ENCODE data around the gene STAT5A. TPM values are rescaled to one million over a fixed set of nuclear protein-coding genes. Genes with fewer than 3 reads are reported as not detected.
A peak's percentile ranks its signal among the peaks of the same experiment; 100 is the strongest.

The STAT5A gene
- polyA plus RNA-seq, 1 experiment = 5.3 TPM

DNA sequence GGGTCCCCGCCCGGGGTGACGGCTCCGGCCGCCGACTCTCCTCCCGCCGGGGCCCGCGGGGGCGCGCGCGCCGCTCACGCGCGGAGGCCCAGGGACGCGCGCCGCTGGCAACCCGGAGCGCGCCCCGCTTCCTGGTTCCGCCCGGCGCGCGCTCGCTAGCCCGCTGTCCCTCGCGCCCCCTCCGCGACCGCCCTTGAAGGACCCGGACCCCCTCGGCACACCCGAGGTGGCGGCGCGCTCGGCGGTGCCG lies 12.0 kb upstream of the STAT5A start, which contains the start of gene STAT5B:
TSS of gene STAT5B (minus strand) at position 33 of the 250 bp plus-strand sequence. CDS start 44,264 bp downstream, outside the sequence.
- TF ChIP-seq CTCF (IDR thresholded peaks at IDR 0.05; ENCODE audit: low read depth, low read length) = no peak
- peaks cover 2% of the 10 kb centered on the region for H3K27me3 ChIP-seq (ENCODE audit: control insufficient read depth, insufficient read depth, low read length)
- no peaks in the 10 kb centered on the region for H3K9me3 ChIP-seq (ENCODE audit: control insufficient read depth, insufficient read depth, low read length)
- ChIA-PET CTCF (interaction anchor here (1.1 kb wide), 1 partner anchor 26 kb away, joined by 3 read pairs; no protein-coding TSS in a partner anchor), POLR2A (interaction anchor here (1.1 to 2.1 kb wide), 2 partner anchors 54 to 82 kb away, joined by 3 to 8 read pairs; no protein-coding TSS in a partner anchor)
- no peak for DNase-seq (ENCODE audit: low read depth, low spot score)
- H3K4me3 ChIP-seq (ENCODE audit: low read depth, low read length) = peak within 1 kb of the TSS; percentile 78
- H3K27ac ChIP-seq (ENCODE audit: low read depth, low read length) = peak within 1 kb of the TSS; percentile 77

- H3K27me3 ChIP-seq (ENCODE audit: control insufficient read depth, insufficient read depth, low read length) = peaks cover 2% of the 10 kb centered on the region
- peak; percentile 57 for DNase-seq (ENCODE audit: low read depth, low spot score)
- H3K4me3 ChIP-seq (ENCODE audit: low read depth, low read length) = peak overlapping the region; percentile 78
- TF ChIP-seq CTCF (IDR thresholded peaks at IDR 0.05; ENCODE audit: low read depth, low read length) = no peak
- ChIA-PET POLR2A (interaction anchor here (1.4 to 2.1 kb wide), 2 partner anchors 54 to 243 kb away, joined by 5 to 8 read pairs; no protein-coding TSS in a partner anchor), CTCF (interaction anchor here (1.2 kb wide), 1 partner anchor 55 kb away, joined by 6 read pairs; no protein-coding TSS in a partner anchor)
- H3K9me3 ChIP-seq (ENCODE audit: control insufficient read depth, insufficient read depth, low read length) = no peaks in the 10 kb centered on the region
- peak overlapping the region; percentile 77 for H3K27ac ChIP-seq (ENCODE audit: low read depth, low read length)
Measured at GRCh38 chr17:42276609-42277341, 11.5 kb upstream of the STAT5A start.

DNA sequence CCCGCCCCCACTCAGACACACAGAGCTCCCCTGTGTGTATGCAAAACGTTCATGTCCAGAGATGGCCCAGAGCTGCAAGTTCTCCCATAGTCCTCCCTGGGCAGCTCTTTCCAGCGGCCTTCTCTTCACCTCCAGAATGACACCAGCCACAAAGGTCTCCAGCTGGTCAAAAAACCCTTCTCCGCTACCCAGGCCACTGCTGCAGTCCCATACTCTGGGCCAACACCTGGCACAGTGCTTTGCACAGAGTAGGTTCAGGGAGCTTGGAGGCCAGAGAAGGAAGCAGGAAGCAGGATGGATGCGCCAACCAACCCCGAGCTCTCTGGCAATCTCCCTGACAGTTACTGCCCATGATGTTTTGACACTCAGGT lies 11.0 kb upstream of the STAT5A start:
- no peak for TF ChIP-seq CTCF (IDR thresholded peaks at IDR 0.05; ENCODE audit: low read depth, low read length)
- peak overlapping the region; percentile 78; the same call in 1 of the 2 replicates for H3K4me3 ChIP-seq (ENCODE audit: low read depth, low read length)
- H3K27ac ChIP-seq (ENCODE audit: low read depth, low read length) = no peak overlapping the region
- ChIA-PET CTCF (interaction anchor here (1.2 kb wide), 1 partner anchor 55 kb away, joined by 6 read pairs; no protein-coding TSS in a partner anchor), POLR2A (interaction anchor here (0.8 to 1.4 kb wide), 2 partner anchors 43 to 243 kb away, joined by 5 read pairs; no protein-coding TSS in a partner anchor)
- H3K9me3 ChIP-seq (ENCODE audit: control insufficient read depth, insufficient read depth, low read length) = no peaks in the 10 kb centered on the region
- peaks cover 2% of the 10 kb centered on the region for H3K27me3 ChIP-seq (ENCODE audit: control insufficient read depth, insufficient read depth, low read length)
- no peak for DNase-seq (ENCODE audit: low read depth, low spot score)

- H3K27ac ChIP-seq (ENCODE audit: low read depth, low read length) = no peak overlapping the region
- no peak for TF ChIP-seq CTCF (IDR thresholded peaks at IDR 0.05; ENCODE audit: low read depth, low read length)
- CTCF ChIA-PET = no interaction called here
- POLR2A ChIA-PET = no interaction called here
- peaks cover 2% of the 10 kb centered on the region for H3K27me3 ChIP-seq (ENCODE audit: control insufficient read depth, insufficient read depth, low read length)
- no peaks in the 10 kb centered on the region for H3K9me3 ChIP-seq (ENCODE audit: control insufficient read depth, insufficient read depth, low read length)
- no peak for DNase-seq (ENCODE audit: low read depth, low spot score)
- no peak overlapping the region for H3K4me3 ChIP-seq (ENCODE audit: low read depth, low read length)
Measured at GRCh38 chr17:42279776-42280630, 8.3 kb upstream of the STAT5A start.
